ENCODE results near the gene ZNF311.

Gene ZNF311

DNA sequence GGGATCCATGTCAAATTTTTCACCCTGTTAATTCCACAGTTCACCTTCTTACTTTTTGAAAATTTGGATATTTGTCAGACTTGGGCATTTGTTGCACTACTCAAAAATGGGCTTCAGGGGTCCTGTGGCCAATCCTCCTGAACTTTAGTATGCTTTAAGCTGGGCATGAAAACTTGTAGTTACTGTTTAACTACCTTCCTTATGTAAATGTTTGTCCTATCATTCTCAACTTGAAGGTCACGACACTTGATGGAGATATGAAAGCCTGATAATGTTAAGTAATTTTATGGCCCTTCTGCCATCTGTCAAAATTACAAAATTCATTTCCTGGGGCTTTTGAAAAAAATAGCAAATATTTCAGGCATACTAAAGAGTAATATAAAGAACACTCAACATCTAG lies 4.2 kb upstream of the ZNF311 start:
- TF ChIP-seq, protein P1, sequence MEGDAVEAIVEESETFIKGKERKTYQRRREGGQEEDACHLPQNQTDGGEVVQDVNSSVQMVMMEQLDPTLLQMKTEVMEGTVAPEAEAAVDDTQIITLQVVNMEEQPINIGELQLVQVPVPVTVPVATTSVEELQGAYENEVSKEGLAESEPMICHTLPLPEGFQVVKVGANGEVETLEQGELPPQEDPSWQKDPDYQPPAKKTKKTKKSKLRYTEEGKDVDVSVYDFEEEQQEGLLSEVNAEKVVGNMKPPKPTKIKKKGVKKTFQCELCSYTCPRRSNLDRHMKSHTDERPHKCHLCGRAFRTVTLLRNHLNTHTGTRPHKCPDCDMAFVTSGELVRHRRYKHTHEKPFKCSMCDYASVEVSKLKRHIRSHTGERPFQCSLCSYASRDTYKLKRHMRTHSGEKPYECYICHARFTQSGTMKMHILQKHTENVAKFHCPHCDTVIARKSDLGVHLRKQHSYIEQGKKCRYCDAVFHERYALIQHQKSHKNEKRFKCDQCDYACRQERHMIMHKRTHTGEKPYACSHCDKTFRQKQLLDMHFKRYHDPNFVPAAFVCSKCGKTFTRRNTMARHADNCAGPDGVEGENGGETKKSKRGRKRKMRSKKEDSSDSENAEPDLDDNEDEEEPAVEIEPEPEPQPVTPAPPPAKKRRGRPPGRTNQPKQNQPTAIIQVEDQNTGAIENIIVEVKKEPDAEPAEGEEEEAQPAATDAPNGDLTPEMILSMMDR (IDR thresholded peaks at IDR 0.05; ENCODE audit: extremely low read depth, insufficient read depth, missing control alignments) = no peak
- in situ Hi-C loops (cut with MboI; ENCODE audit: low pct_unique_long_range_greater_than_20kb, low sequenced_read_pairs, unreplicated experiment) = loop anchor here (25.0 kb wide), 1 partner anchor 322 kb away; no protein-coding TSS in a partner anchor
- no peak for DNase-seq (ENCODE audit: low spot score)

GRCh38 chr6:29008089-29008488 lies 3.0 kb upstream of the ZNF311 start:
- no peak for DNase-seq (ENCODE audit: low spot score)
- in situ Hi-C loops (cut with MboI; ENCODE audit: low pct_unique_long_range_greater_than_20kb, low sequenced_read_pairs, unreplicated experiment) = loop anchor here (25.0 kb wide), 1 partner anchor 321 kb away; no protein-coding TSS in a partner anchor
- TF ChIP-seq, protein P1 (IDR thresholded peaks at IDR 0.05; ENCODE audit: extremely low read depth, insufficient read depth, missing control alignments) = no peak

DNA sequence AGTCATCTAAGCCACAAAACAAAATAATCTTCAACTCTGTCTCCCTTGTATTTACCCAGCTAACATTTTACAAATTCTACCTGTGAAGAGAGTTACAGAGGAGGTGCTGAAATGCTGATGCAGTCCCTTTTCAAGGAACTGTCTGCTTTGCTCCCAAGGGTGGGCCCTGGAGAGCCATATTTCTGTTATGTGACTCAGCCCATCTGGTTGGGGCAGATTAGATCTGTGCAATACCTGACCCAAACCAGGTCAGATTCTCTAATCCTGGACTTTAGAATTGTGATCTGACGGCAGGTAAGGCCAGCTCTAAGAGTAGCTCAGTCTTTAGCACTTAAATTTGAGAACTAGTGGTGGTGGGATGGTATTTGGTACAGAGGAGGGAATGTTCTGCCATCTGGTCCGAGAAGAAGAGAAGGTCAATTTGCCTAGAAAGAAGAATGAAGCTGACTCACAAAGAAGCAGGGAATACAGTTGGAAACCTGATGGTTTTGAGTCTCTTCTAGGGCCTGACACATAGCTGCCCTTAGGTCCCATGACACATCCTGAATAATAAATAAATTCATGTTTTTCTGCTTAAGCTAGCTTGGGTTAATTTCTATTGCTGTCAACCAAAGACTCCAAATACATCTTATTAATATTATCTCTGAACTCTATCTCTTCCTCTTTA lies 8.1 kb downstream of the ZNF311 start:
- in situ Hi-C loops (cut with MboI; ENCODE audit: low pct_unique_long_range_greater_than_20kb, low sequenced_read_pairs, unreplicated experiment) = no loop called here
- TF ChIP-seq, protein P1 (IDR thresholded peaks at IDR 0.05; ENCODE audit: extremely low read depth, insufficient read depth, missing control alignments) = no peak
- DNase-seq (ENCODE audit: low spot score) = no peak

DNA sequence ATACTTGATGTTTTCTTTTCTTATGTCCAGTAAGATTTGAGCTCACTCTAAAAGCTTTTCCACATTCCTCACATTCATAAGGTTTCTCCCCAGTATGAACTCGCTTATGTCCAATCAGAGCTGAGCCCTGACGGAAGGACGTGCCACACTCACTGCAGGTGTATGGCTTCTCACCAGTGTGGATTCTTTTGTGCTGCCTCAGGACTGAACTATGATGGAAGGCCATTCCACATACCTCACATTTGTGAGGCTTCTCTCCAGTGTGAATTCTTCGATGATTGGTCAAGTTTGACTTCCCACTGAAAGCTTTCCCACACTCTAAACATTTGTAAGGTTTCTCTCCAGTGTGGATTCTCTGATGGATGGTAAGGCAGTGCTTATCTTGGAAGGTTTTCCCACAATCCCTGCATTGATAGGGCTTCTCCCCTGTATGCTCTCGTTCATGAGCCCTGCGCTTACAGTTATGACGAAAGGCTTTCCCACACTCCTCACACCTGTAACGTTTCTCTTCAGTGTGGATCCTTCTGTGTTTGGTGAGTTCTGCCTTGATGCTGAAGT lies 9.9 kb downstream of the ZNF311 start:
- in situ Hi-C loops (cut with MboI; ENCODE audit: low pct_unique_long_range_greater_than_20kb, low sequenced_read_pairs, unreplicated experiment) = no loop called here
- DNase-seq (ENCODE audit: low spot score) = no peak
- TF ChIP-seq, protein P1 (IDR thresholded peaks at IDR 0.05; ENCODE audit: extremely low read depth, insufficient read depth, missing control alignments) = no peak

GRCh38 chr6:28988536-28989311 lies 16.4 kb downstream of the ZNF311 start:
- in situ Hi-C loops (cut with MboI; ENCODE audit: low pct_unique_long_range_greater_than_20kb, low sequenced_read_pairs, unreplicated experiment) = no loop called here
- no peak for DNase-seq (ENCODE audit: low spot score)
- TF ChIP-seq, protein P1 (IDR thresholded peaks at IDR 0.05; ENCODE audit: extremely low read depth, insufficient read depth, missing control alignments) = peak; percentile 48

GRCh38 chr6:28985462-28986164 lies 19.5 kb downstream of the ZNF311 start:
- in situ Hi-C loops (cut with MboI; ENCODE audit: low pct_unique_long_range_greater_than_20kb, low sequenced_read_pairs, unreplicated experiment) = no loop called here

More at GRCh38 chr6:28985462-28986164, 19.5 kb downstream of the ZNF311 start:
- DNase-seq (ENCODE audit: low spot score) = no peak
- TF ChIP-seq, protein P1 (IDR thresholded peaks at IDR 0.05; ENCODE audit: extremely low read depth, insufficient read depth, missing control alignments) = no peak
